GM23338 (cell line): ENCODE results near the gene MME.

Experiments
- CTCF ChIP-seq, 2 experiments: fragments of 200-600 bp in 1 of 2; sonication (generic) in 1 of 2; conservative IDR thresholded peaks; 2 replicates each; pipeline versions ENCODE4 v1.5.1 to v1.6.1; 2016 to 2017; ENCODE audit warnings: antibody characterized with exemption in 2 of 2, low read depth in 2 of 2, mild to moderate bottlenecking in 2 of 2, moderate library complexity in 1 of 2
- EZH2 ChIP-seq: fragments of 200-600 bp; sonication (generic); IDR thresholded peaks from one replicate; pipeline ENCODE4 v1.8.0; 2017; ENCODE audit warnings: antibody characterized with exemption, mild to moderate bottlenecking, low read depth; ENCODE audit not compliant: unreplicated experiment
- POLR2AphosphoS5 ChIP-seq: IDR thresholded peaks from 2 replicates; pipeline ENCODE4 v1.6.1; 2016; ENCODE audit warnings: antibody characterized with exemption, low read depth
- REST ChIP-seq: IDR thresholded peaks from one replicate; pipeline ENCODE4 v1.6.1; 2018; ENCODE audit warnings: antibody characterized with exemption; ENCODE audit not compliant: unreplicated experiment
- STAT1 ChIP-seq: IDR thresholded peaks from one replicate; pipeline ENCODE4 v1.6.1; 2016; ENCODE audit warnings: antibody characterized with exemption; ENCODE audit not compliant: unreplicated experiment

- TF ChIP-seq POLR2AphosphoS5 (no peak), CTCF (conservative IDR thresholded peaks at IDR 0.05; ENCODE audit: low read depth in 2 of 2) (no peak), STAT1 (no peak), EZH2 (no peak), REST (no peak)
These were observed 47.2 kb upstream of the MME start for GRCh38 chr3:155032918-155033317.
